Stomach smooth muscle (tissue), 2 donors: ENCODE measurements around the gene FGR.

Experiments used
- H3K27ac ChIP-seq: one replicate; pipeline ENCODE4 v1.7.0; 2013; ENCODE audit warnings: mild to moderate bottlenecking, low read length, inconsistent platforms
- H3K27me3 ChIP-seq, 2 donors: one replicate each; pipeline ENCODE4 v1.7.0; 2013; ENCODE audit warnings: low read length in 2 of 2; ENCODE audit not compliant: insufficient read depth in 2 of 2, control insufficient read depth in 1 of 2
- H3K36me3 ChIP-seq, 2 donors: one replicate each; pipeline ENCODE4 v1.7.0; 2013; ENCODE audit warnings: low read length in 2 of 2; ENCODE audit not compliant: control insufficient read depth in 2 of 2, insufficient read depth in 2 of 2
- H3K4me1 ChIP-seq: one replicate; pipeline ENCODE4 v1.7.0; 2013; ENCODE audit warnings: low read length; ENCODE audit not compliant: control insufficient read depth, insufficient read depth
- H3K4me3 ChIP-seq, 2 donors: one replicate each; pipeline ENCODE4 v1.7.0; 2013; ENCODE audit warnings: low read length in 2 of 2
- H3K9ac ChIP-seq, 2 donors: one replicate each; pipeline ENCODE4 v1.7.0; 2013; ENCODE audit warnings: low read length in 2 of 2, mild to moderate bottlenecking in 1 of 2
- H3K9me3 ChIP-seq, 2 donors: one replicate each; pipeline ENCODE4 v1.7.0; 2013; ENCODE audit warnings: low read length in 2 of 2; ENCODE audit not compliant: control insufficient read depth in 2 of 2
- donor health status: healthy.
- donor health status: Pancreatic carcinoma.

FGR gene

GRCh38 chr1:27660300-27660835, 25.4 kb upstream of the FGR start:
- peaks cover 27% of the 10 kb centered on the region for H3K4me1 ChIP-seq
- no peaks in the 10 kb centered on the region for H3K9me3 ChIP-seq
- no peaks in the 10 kb centered on the region for H3K27me3 ChIP-seq
- peak overlapping the region; percentile 54 to 74 for H3K9ac ChIP-seq
- H3K27ac ChIP-seq: peak overlapping the region; percentile 74
- H3K36me3 ChIP-seq: no peaks in the 10 kb centered on the region
- H3K4me3 ChIP-seq: peak overlapping the region; percentile 47 to 71

DNA sequence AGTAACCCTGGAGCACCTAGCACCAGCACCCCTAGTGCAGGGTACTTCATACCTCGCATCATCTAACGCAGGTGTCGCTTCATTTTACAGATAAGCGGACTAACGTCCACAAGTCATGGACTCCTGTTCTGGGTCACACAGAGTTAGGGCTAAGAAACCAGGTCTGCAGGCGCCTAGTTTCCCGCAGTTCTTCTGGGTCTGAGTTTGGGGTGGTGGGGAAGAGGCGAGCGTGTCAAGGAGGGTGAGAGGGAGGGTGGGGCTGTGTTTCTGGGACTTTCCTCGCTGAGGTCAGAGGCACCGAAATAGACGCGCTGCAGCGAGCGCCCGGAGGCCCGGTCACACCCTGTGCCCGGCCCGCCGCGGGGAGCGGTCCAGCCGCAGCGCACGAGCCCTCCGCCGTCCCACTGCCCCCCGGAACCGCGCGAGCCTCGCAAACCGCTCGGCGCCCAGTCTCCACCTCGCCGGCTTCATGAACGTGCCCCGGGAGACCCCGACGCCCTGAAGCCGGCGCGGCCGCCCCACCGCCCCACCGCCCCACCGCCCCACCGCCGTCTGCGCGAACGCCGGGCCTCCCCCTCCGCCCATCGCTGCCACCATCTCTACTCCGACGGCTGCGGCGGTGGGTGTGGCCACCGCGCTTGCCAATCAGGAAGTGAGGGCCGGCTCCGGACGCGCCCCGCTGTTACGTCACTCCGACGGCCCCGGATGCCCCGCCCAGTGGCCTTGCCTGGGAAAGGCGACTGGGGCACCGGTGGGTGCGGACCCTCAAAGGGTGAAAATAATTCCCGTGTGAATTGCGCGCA, 24.7 kb upstream of the FGR start:
- H3K27ac ChIP-seq: peak overlapping the region; percentile 74
- H3K27me3 ChIP-seq: no peaks in the 10 kb centered on the region
- H3K9ac ChIP-seq: peak overlapping the region; percentile 54 to 74
- H3K4me3 ChIP-seq: peak overlapping the region; percentile 47 to 71
- H3K4me1 ChIP-seq: peaks cover 31% of the 10 kb centered on the region
- H3K36me3 ChIP-seq: no peaks in the 10 kb centered on the region
- H3K9me3 ChIP-seq: no peaks in the 10 kb centered on the region

DNA sequence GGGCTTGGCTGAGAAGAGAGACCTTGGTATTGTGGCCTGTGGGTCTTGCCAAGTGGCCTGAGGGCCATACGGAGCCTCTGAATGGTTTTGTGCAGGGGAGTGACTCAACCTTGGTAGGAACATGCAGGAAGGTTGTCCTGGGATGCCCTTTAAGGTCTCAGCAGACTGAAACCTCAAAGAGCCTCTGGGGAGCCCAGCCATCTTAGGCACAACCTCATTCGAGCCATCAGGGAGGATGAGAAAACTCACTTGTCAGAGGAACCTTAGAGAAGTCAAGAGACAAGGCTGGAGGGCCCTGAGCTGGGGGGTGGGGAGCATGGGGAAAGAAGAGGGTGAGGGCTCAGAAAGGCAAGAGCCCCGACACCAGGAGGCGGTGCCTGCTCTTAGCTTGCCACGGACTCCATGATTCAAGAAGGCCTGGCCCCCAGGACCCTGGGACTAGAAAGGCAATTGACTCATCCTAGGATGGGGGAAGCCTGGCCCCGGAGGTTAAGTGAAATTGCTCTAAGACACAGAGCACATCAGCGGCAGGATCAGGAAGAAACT, 24.0 kb upstream of the FGR start:
- Histone ChIP-seq H3K4me1 (peaks cover 31% of the 10 kb centered on the region), H3K27ac (peak overlapping the region; percentile 74), H3K9me3 (no peaks in the 10 kb centered on the region), H3K36me3 (no peaks in the 10 kb centered on the region), H3K27me3 (no peaks in the 10 kb centered on the region), H3K9ac (peak overlapping the region; percentile 16 to 42), H3K4me3 (peak overlapping the region in 1 of 2 donors; percentile 71)

DNA sequence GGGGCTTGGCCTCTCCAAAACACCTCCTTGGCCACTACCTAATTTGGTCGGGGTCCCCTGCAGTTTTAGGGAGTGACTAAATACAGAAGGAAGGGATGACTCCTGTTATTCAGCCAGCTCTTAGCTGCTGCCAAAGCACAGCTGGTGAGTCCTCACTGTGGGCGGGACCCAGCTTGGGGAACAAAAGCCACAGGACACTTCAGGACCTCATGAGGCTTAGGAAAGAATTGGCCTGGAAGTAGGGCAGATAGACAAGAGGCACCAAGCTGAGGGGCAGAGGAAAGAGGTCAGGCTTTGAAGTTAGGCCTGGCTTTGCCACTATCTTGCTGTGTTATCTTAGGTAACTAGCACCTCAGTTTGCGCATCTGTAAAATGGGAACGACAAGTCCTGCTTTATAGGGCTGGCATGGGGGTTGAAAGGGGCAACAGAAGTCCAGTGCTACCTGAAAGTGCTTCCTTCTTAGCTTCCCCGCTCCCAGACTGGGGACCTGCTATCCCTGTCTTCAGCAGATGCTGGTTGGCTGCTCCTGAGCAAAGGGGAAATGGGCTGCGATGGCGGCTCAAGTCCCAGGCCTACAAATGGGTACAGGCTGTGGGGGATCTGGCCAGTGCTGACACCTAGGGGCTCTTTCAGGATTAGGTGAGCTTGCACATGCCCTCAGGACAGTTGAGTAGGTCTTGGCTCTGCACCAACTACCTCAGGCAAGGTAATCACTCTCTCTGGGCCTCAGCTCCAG, 21.3 kb upstream of the FGR start:
- Histone ChIP-seq H3K9ac (no peak overlapping the region), H3K27ac (peak overlapping the region; percentile 58), H3K9me3 (no peaks in the 10 kb centered on the region), H3K27me3 (no peaks in the 10 kb centered on the region), H3K4me1 (peaks cover 21% of the 10 kb centered on the region), H3K36me3 (no peaks in the 10 kb centered on the region), H3K4me3 (no peak overlapping the region)

GRCh38 chr1:27655151-27655937, 20.4 kb upstream of the FGR start:
- Histone ChIP-seq H3K4me3 (no peak overlapping the region), H3K9ac (no peak overlapping the region), H3K4me1 (peaks cover 28% of the 10 kb centered on the region), H3K27ac (peak overlapping the region; percentile 58), H3K9me3 (no peaks in the 10 kb centered on the region), H3K27me3 (no peaks in the 10 kb centered on the region), H3K36me3 (no peaks in the 10 kb centered on the region)

- H3K27me3 ChIP-seq: no peaks in the 10 kb centered on the region
- H3K9me3 ChIP-seq: no peaks in the 10 kb centered on the region
- H3K4me1 ChIP-seq: peaks cover 32% of the 10 kb centered on the region
- H3K36me3 ChIP-seq: no peaks in the 10 kb centered on the region
- H3K4me3 ChIP-seq: no peak overlapping the region
- H3K9ac ChIP-seq: no peak overlapping the region
- H3K27ac ChIP-seq: no peak overlapping the region
Measured at GRCh38 chr1:27652111-27652864, 17.3 kb upstream of the FGR start.

DNA sequence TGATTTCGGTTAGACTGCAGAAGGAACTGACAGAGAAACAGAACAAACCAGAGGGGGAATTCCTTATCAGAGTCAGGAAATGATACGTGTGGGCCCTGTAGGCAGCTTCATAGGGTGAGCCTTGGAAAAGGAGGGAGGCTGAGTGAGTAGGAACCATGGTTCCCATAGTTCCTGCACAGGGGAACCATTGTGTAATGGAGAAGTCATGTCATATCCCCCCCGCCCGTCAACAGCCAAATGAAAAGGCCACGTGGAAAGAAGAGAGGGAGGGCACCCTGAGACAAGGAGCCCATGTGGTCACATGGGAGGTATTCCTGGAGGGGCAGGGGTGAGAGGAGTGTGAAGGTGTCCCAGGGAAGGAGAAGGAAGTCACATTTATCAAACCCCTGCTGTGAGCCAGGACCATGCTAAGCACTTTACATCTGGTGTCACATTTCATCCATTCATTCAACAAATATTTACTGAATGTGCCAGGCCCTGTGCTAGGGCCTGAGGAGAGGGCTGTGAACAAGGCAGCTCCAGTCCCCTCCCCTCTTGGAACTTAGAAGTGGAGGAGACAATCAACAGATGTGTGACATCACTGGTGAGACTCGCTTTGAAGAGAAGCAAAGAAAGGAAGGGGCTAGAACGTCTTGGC, 15.7 kb upstream of the FGR start:
- no peak overlapping the region for H3K4me3 ChIP-seq
- no peak overlapping the region for H3K27ac ChIP-seq
- no peaks in the 10 kb centered on the region for H3K36me3 ChIP-seq
- H3K27me3 ChIP-seq: no peaks in the 10 kb centered on the region
- H3K9ac ChIP-seq: no peak overlapping the region
- H3K9me3 ChIP-seq: no peaks in the 10 kb centered on the region
- H3K4me1 ChIP-seq: peaks cover 23% of the 10 kb centered on the region

GRCh38 chr1:27650171-27650538, 15.2 kb upstream of the FGR start:
- no peak overlapping the region for H3K9ac ChIP-seq
- H3K4me3 ChIP-seq: no peak overlapping the region
- no peak overlapping the region for H3K27ac ChIP-seq
- H3K9me3 ChIP-seq: no peaks in the 10 kb centered on the region
- peaks cover 18% of the 10 kb centered on the region for H3K4me1 ChIP-seq
- no peaks in the 10 kb centered on the region for H3K27me3 ChIP-seq
- no peaks in the 10 kb centered on the region for H3K36me3 ChIP-seq

DNA sequence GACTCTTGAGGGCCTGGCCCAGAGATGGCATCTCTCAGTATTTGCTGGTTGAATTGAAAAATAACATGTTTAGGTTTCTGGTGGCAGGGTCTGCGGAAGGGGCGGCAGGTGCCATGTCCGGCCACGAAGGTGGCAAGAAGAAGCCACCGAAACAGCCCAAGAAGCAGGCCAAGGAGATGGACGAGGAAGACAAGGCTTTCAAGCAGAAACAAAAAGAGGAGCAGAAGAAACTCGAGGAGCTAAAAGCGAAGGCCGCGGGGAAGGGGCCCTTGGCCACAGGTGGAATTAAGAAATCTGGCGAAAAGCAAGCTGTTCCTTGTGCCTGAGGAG, 14.3 kb upstream of the FGR start:
- no peaks in the 10 kb centered on the region for H3K27me3 ChIP-seq
- H3K27ac ChIP-seq: no peak overlapping the region
- H3K4me1 ChIP-seq: peaks cover 16% of the 10 kb centered on the region
- no peak overlapping the region for H3K4me3 ChIP-seq
- no peak overlapping the region for H3K9ac ChIP-seq
- H3K36me3 ChIP-seq: no peaks in the 10 kb centered on the region
- H3K9me3 ChIP-seq: no peaks in the 10 kb centered on the region
